K562 (cell line): ENCODE measurements around the gene GOLGA6L1. TPM values are rescaled to one million over a fixed set of nuclear protein-coding genes. Genes with fewer than 3 reads are reported as not detected.

Experiments used
- ATAC-seq: fragments of 200-7000 bp; cut with Tn5 transposase; 3 replicates; pipeline ENCODE4 v1.9.1; 2020; ENCODE audit warnings: moderate library complexity
- BruUV-seq: library from RNA; stranded (reverse); fragments of 400-500 nt; replicated peaks from 2 replicates; lab custom pipeline; 2021; lab: Mats Ljungman, UMichigan
- CTCF ChIA-PET: fragments of 300-600 bp; formaldehyde crosslinking; extraction: SDS; loops from one replicate; lab custom pipeline; 2021; ENCODE audit warnings: low intra/inter-chr PET ratio; lab: Yijun Ruan, JAX
- POLR2A ChIA-PET: fragments of 300-600, 350-650 bp; sonication (Branson Sonifier 250); formaldehyde crosslinking; extraction: SDS; loops from one replicate; lab custom pipeline; 2021; ENCODE audit warnings: antibody characterized with exemption, inconsistent platforms; lab: Yijun Ruan, JAX
- DNase-seq, 4 experiments: peaks; one replicate each; pipeline versions ENCODE4 v3.0.0 to v3.0.0-alpha.2; 2011 to 2018; ENCODE audit warnings: low spot score in 3 of 4, mixed read lengths in 3 of 4; ENCODE audit errors: extremely low read depth in 1 of 4
- FAIRE-seq: peaks from 2 replicates; lab custom pipeline; 2011; peaks lifted over from hg19 to GRCh38; lab: Jason Lieb, UNC
- H2AFZ ChIP-seq: 2 replicates; pipeline ENCODE4 v1.6.0; 2011; ENCODE audit warnings: low read depth, low read length, control low read depth, inconsistent platforms
- H3K27ac ChIP-seq: fragments of 200-600 bp; 3 replicates; pipeline ENCODE4 v1.8.0; 2011; ENCODE audit warnings: low read depth, mild to moderate bottlenecking, control low read depth, inconsistent platforms, low read length, moderate library complexity, mixed read lengths; ENCODE audit errors: extremely low read depth
- H3K27me3 ChIP-seq, 2 experiments: fragments of 300-600 bp in 1 of 2; 2 replicates in 1 of 2; 3 replicates in 1 of 2; pipeline versions ENCODE4 v1.6.0 to v1.8.0; 2011; ENCODE audit warnings: inconsistent platforms in 2 of 2, low read length in 2 of 2, mild to moderate bottlenecking in 1 of 2, mixed read lengths in 1 of 2, moderate library complexity in 1 of 2; ENCODE audit not compliant: control insufficient read depth in 2 of 2, insufficient read depth in 2 of 2
- H3K36me3 ChIP-seq: fragments of 300-600 bp; 3 replicates; pipeline ENCODE4 v1.8.0; 2011; ENCODE audit warnings: mild to moderate bottlenecking, low read length, inconsistent platforms; ENCODE audit not compliant: control insufficient read depth, insufficient read depth
- H3K4me1 ChIP-seq, 2 experiments: fragments of 200-600 bp in 1 of 2; replicated peaks in 1 of 2; 2 replicates in 1 of 2; 3 replicates in 1 of 2; pipeline versions ENCODE4 v1.5.1 to v1.8.0; 2011; ENCODE audit warnings: inconsistent platforms in 2 of 2, low read length in 2 of 2, mild to moderate bottlenecking in 1 of 2, mixed read lengths in 1 of 2, moderate library complexity in 1 of 2; ENCODE audit not compliant: control insufficient read depth in 2 of 2, insufficient read depth in 2 of 2
- H3K4me2 ChIP-seq: 2 replicates; pipeline ENCODE4 v1.6.1; 2011; ENCODE audit warnings: low read length, control low read depth, inconsistent platforms, mixed read lengths; ENCODE audit not compliant: insufficient read depth
- H3K4me3 ChIP-seq: fragments of 200-600 bp; sonication (generic), shearing (Covaris generic); 2 replicates; pipeline ENCODE4 v1.5.1; 2016; ENCODE audit warnings: control low read depth, inconsistent platforms
- H3K79me2 ChIP-seq: fragments of 200-600 bp; 3 replicates; pipeline ENCODE4 v1.8.0; 2011; ENCODE audit warnings: low read length, inconsistent platforms; ENCODE audit not compliant: control insufficient read depth, insufficient read depth
- H3K9ac ChIP-seq, 2 experiments: 2 replicates each; pipeline versions ENCODE4 v1.6.0 to v1.6.1; 2011; ENCODE audit warnings: low read depth in 2 of 2, low read length in 2 of 2, control low read depth in 1 of 2, inconsistent platforms in 1 of 2, mild to moderate bottlenecking in 1 of 2, mixed read lengths in 1 of 2; ENCODE audit not compliant: insufficient read depth in 1 of 2
- H3K9me1 ChIP-seq: one replicate; pipeline ENCODE4 v1.6.0; 2011; ENCODE audit warnings: inconsistent platforms, mild to moderate bottlenecking, low read length, moderate library complexity; ENCODE audit not compliant: control insufficient read depth, insufficient read depth
- H3K9me3 ChIP-seq: replicated peaks from 2 replicates; pipeline ENCODE4 v1.5.1; 2011; ENCODE audit warnings: low read depth, low read length, inconsistent platforms; ENCODE audit not compliant: control insufficient read depth, insufficient read depth
- H4K20me1 ChIP-seq: replicated peaks from 2 replicates; pipeline ENCODE4 v1.6.1; 2011; ENCODE audit warnings: low read length, inconsistent platforms, mixed read lengths; ENCODE audit not compliant: control insufficient read depth, insufficient read depth
- ADNP ChIP-seq: fragments of 200-800 bp; sonication (Bioruptor generic); IDR thresholded peaks from 2 replicates; pipeline ENCODE4 v1.6.1; 2016; ENCODE audit warnings: missing genetic modification characterization, missing compliant biosample characterization
- CBFA2T3 ChIP-seq: fragments of 450-650 bp; IDR thresholded peaks from 2 replicates; pipeline ENCODE4 v1.6.1; 2017
- CBX2 ChIP-seq: fragments of 200-600 bp; sonication (generic); IDR thresholded peaks from one replicate; pipeline ENCODE4 v1.6.1; 2012; ENCODE audit warnings: mild to moderate bottlenecking, low read length, inconsistent platforms; ENCODE audit not compliant: insufficient read depth, poor library complexity, severe bottlenecking
- CREB1 ChIP-seq, 2 experiments: sonication (generic) in 1 of 2; formaldehyde crosslinking in 1 of 2; IDR thresholded peaks; 2 replicates each; pipeline versions ENCODE4 v1.6.1 to v1.8.0; 2012 to 2022; ENCODE audit warnings: inconsistent platforms in 1 of 2, mild to moderate bottlenecking in 1 of 2, missing genetic modification reagents in 1 of 2, moderate library complexity in 1 of 2
- FOSL1 ChIP-seq: fragments of 200-800 bp; sonication (Bioruptor generic); conservative IDR thresholded peaks from 2 replicates; pipeline ENCODE4 v1.6.1; 2016; ENCODE audit warnings: missing genetic modification characterization, missing compliant biosample characterization
- GABPB2 ChIP-seq: fragments of 250-450 bp; sonication (Bioruptor Pico); conservative IDR thresholded peaks from 2 replicates; pipeline ENCODE4 v1.5.1; 2021; ENCODE audit warnings: mild to moderate bottlenecking
- MED1 ChIP-seq: sonication (generic); formaldehyde crosslinking; IDR thresholded peaks from 2 replicates; pipeline ENCODE4 v1.8.1; 2023; ENCODE audit warnings: missing genetic modification reagents, borderline replicate concordance
- NBN ChIP-seq: fragments of 450-650 bp; IDR thresholded peaks from 2 replicates; pipeline ENCODE4 v1.6.1; 2016; ENCODE audit warnings: low read depth, mild to moderate bottlenecking
- PTTG1 ChIP-seq: fragments of 450-650 bp; IDR thresholded peaks from 2 replicates; pipeline ENCODE4 v1.6.1; 2016; ENCODE audit warnings: low read depth, mild to moderate bottlenecking, missing genetic modification characterization, missing compliant biosample characterization
- TRIM28 ChIP-seq: fragments of 450-650 bp; IDR thresholded peaks from 2 replicates; pipeline ENCODE4 v1.6.1; 2017
- U2AF1 ChIP-seq: fragments of 200-400 bp; formaldehyde crosslinking; optimal IDR thresholded peaks from 2 replicates; pipeline ENCODE3; 2017; ENCODE audit warnings: mild to moderate bottlenecking, low read depth, low read length, moderate library complexity
- ZC3H11A ChIP-seq: IDR thresholded peaks from 2 replicates; pipeline ENCODE4 v1.6.1; 2012; ENCODE audit warnings: low read depth, low read length, improper control_type of control experiment
- ZNF121 ChIP-seq: sonication (generic); formaldehyde crosslinking; conservative IDR thresholded peaks from 2 replicates; pipeline ENCODE4 v1.8.0; 2022; ENCODE audit warnings: missing genetic modification reagents
- ZNF586 ChIP-seq: fragments of 450-650 bp; formaldehyde crosslinking; conservative IDR thresholded peaks from 2 replicates; pipeline ENCODE4 v1.4.0; 2020; ENCODE audit warnings: mild to moderate bottlenecking, moderate library complexity
- WGBS: fragments of 100-300 bp; shearing (Covaris generic); methylation state at CpG from one replicate; pipeline ENCODE4 v1.1.6; 2016; ENCODE audit warnings: low coverage, mixed read lengths; ENCODE audit not compliant: insufficient coverage; ENCODE audit errors: missing lambda C conversion rate; 5-methylcytosine and 5-hydroxymethylcytosine counted together
- in situ Hi-C: fragments of 300-500 bp; cut with MboI; formaldehyde crosslinking; loops from 4 replicates; pipeline ENCODE4 v1.15.0; 2018; ENCODE audit warnings: inconsistent platforms, mixed read lengths
- intact Hi-C: fragments of 100-400 bp; cut with micrococcal nuclease; formaldehyde crosslinking; loops from 2 replicates; pipeline ENCODE4 v1.14.2; 2022
- polyA plus RNA-seq, 8 experiments: library from polyadenylated mRNA; depleted of rRNA in 4 of 8; stranded (reverse) in 5 of 8; unstranded in 3 of 8; fragments of >200 nt; fragmentation: Nextera tagmentation in 2 of 8; fragmentation: Illumina TruSeq in 1 of 8; extraction: Ambion mirVana in 2 of 8; extraction: Trizol in 1 of 8; gene quantifications; 2 replicates each; pipeline versions ENCODE4 v1.2.1 to v1.2.3, GENCODE V29; 2011 to 2014; ENCODE audit warnings: inconsistent platforms in 1 of 8, missing spikeins in 1 of 8
- total RNA-seq, 7 experiments: library from RNA; depleted of rRNA in 6 of 7; stranded (reverse); fragments of >200 nt in 6 of 7; fragmentation: Illumina TruSeq in 2 of 7; extraction: Trizol in 2 of 7; gene quantifications; 2 replicates each; pipeline versions ENCODE4 v1.2.1 to v1.2.3, GENCODE V29; 2011 to 2021; ENCODE audit warnings: low replicate concordance in 1 of 7
- TF ChIP-seq, protein P1 (sequence below): fragments of 250-450 bp; sonication (Bioruptor Pico); IDR thresholded peaks from 2 replicates; pipeline ENCODE4 v1.8.0; 2022; ENCODE audit warnings: inconsistent platforms
- TF ChIP-seq, protein P2 (sequence below): fragments of 150-350 bp; IDR thresholded peaks from 2 replicates; pipeline ENCODE4 v1.6.1; 2014; ENCODE audit warnings: low read depth, mild to moderate bottlenecking, low read length, borderline replicate concordance
- TF ChIP-seq, protein P3 (sequence below): fragments of 250-450 bp; sonication (Bioruptor Pico); IDR thresholded peaks from 2 replicates; pipeline ENCODE4 v1.8.0; 2021; ENCODE audit warnings: moderate library complexity, mild to moderate bottlenecking, inconsistent platforms

Gene GOLGA6L1
- total and polyA plus RNA-seq, 9 of the 15 experiments (the other 6 are each of a cell fraction or from before 2014, with no cell fraction given) = not detected

DNA sequence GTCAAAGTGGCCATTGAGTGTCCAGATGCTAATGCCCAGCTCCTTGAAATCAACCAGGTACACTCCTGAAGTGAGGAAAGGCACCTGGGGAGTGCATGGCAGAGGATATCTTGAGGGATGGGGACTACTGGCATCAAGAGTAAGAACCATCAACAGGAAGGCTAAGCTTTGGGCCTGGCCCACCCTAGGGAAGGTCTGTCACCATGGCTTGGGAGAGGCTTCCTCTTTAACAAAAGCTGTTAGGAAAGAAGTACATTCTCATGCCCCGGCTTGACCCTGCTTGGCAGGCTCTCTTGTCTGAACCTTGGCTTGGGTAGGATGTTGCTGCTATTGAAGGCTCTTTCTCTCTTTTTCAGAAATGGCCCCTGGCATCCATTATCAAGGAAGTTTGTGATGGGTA lies 53.5 kb downstream of the GOLGA6L1 start:
- Histone ChIP-seq H3K4me1 (no peaks in the 10 kb centered on the region; a peak in 1 of 5 replicates), H3K27me3 (peaks cover 2 to 10% of the 10 kb centered on the region in 2 experiments; a peak in 3 of 5 replicates), H2AFZ (no peak overlapping the region), H3K4me3 (no peak overlapping the region), H4K20me1 (no peaks in the 10 kb centered on the region), H3K9me1 (no peaks in the 10 kb centered on the region), H3K9ac (no peak overlapping the region), H3K9me3 (no peaks in the 10 kb centered on the region), H3K27ac (no peak overlapping the region), H3K4me2 (no peak overlapping the region), H3K36me3 (no peaks in the 10 kb centered on the region), H3K79me2 (no peaks in the 10 kb centered on the region)
- TF ChIP-seq FOSL1 (tag) = no peak
- TF ChIP-seq NBN = no peak
- no peak for TF ChIP-seq GABPB2 (CRISPR knock-in tag)
- TF ChIP-seq CBFA2T3 = no peak
- TF ChIP-seq U2AF1 = no peak
- TF ChIP-seq, protein P1, sequence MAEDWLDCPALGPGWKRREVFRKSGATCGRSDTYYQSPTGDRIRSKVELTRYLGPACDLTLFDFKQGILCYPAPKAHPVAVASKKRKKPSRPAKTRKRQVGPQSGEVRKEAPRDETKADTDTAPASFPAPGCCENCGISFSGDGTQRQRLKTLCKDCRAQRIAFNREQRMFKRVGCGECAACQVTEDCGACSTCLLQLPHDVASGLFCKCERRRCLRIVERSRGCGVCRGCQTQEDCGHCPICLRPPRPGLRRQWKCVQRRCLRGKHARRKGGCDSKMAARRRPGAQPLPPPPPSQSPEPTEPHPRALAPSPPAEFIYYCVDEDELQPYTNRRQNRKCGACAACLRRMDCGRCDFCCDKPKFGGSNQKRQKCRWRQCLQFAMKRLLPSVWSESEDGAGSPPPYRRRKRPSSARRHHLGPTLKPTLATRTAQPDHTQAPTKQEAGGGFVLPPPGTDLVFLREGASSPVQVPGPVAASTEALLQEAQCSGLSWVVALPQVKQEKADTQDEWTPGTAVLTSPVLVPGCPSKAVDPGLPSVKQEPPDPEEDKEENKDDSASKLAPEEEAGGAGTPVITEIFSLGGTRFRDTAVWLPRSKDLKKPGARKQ = no peak
- no peak for TF ChIP-seq CREB1 (IDR thresholded peaks at IDR 0.05)
- TF ChIP-seq CREB1 (CRISPR knock-in tag; IDR thresholded peaks at IDR 0.05) = no peak
- TF ChIP-seq MED1 (CRISPR knock-in tag) = no peak
- no peak for TF ChIP-seq TRIM28
- no peak for TF ChIP-seq ZC3H11A
- no peak for TF ChIP-seq CBX2
- TF ChIP-seq, protein P2, sequence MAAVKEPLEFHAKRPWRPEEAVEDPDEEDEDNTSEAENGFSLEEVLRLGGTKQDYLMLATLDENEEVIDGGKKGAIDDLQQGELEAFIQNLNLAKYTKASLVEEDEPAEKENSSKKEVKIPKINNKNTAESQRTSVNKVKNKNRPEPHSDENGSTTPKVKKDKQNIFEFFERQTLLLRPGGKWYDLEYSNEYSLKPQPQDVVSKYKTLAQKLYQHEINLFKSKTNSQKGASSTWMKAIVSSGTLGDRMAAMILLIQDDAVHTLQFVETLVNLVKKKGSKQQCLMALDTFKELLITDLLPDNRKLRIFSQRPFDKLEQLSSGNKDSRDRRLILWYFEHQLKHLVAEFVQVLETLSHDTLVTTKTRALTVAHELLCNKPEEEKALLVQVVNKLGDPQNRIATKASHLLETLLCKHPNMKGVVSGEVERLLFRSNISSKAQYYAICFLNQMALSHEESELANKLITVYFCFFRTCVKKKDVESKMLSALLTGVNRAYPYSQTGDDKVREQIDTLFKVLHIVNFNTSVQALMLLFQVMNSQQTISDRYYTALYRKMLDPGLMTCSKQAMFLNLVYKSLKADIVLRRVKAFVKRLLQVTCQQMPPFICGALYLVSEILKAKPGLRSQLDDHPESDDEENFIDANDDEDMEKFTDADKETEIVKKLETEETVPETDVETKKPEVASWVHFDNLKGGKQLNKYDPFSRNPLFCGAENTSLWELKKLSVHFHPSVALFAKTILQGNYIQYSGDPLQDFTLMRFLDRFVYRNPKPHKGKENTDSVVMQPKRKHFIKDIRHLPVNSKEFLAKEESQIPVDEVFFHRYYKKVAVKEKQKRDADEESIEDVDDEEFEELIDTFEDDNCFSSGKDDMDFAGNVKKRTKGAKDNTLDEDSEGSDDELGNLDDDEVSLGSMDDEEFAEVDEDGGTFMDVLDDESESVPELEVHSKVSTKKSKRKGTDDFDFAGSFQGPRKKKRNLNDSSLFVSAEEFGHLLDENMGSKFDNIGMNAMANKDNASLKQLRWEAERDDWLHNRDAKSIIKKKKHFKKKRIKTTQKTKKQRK = no peak
- no peak for TF ChIP-seq ZNF121 (CRISPR knock-in tag)
- TF ChIP-seq ZNF586 = no peak
- no peak for TF ChIP-seq ADNP (tag)
- TF ChIP-seq, protein P3, sequence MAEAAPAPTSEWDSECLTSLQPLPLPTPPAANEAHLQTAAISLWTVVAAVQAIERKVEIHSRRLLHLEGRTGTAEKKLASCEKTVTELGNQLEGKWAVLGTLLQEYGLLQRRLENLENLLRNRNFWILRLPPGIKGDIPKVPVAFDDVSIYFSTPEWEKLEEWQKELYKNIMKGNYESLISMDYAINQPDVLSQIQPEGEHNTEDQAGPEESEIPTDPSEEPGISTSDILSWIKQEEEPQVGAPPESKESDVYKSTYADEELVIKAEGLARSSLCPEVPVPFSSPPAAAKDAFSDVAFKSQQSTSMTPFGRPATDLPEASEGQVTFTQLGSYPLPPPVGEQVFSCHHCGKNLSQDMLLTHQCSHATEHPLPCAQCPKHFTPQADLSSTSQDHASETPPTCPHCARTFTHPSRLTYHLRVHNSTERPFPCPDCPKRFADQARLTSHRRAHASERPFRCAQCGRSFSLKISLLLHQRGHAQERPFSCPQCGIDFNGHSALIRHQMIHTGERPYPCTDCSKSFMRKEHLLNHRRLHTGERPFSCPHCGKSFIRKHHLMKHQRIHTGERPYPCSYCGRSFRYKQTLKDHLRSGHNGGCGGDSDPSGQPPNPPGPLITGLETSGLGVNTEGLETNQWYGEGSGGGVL = no peak
- TF ChIP-seq PTTG1 (tag) = no peak
- no peak for DNase-seq
- no peak for FAIRE-seq
- BruUV-seq = no TSS peak
- 0% methylated on average over 1 of the region's 1 CpG for WGBS
- ChIA-PET CTCF (no interaction called here), POLR2A (no interaction called here)
- ATAC-seq = no peak
- in situ Hi-C loops = no loop called here
- intact Hi-C loops = loop anchor here (5.0 kb wide), 1 partner anchor 46 kb away; the partner anchor contains the start of gene TUBGCP5
